ENCODE data around the gene MAN1A2.

DNA sequence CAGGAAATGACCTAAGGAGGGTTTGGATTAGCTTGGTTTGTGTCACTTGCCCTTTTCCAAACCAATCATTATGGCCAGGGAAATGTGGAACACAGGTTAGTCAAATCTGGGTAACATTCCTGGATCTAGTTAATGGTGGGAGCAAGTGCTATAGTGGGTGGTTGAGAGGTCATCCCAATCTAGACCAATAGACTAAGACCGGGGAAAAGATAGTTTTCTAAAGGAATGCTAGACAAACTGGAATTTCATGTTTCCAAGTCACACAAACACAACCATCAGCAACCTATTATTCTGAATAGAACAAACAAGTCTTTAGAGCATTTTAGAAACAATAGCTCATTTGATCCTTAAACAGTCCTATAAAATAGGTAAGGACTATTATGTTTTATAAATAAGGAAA is 4.3 kb upstream of the MAN1A2 start:
- TF ChIP-seq, protein P1, sequence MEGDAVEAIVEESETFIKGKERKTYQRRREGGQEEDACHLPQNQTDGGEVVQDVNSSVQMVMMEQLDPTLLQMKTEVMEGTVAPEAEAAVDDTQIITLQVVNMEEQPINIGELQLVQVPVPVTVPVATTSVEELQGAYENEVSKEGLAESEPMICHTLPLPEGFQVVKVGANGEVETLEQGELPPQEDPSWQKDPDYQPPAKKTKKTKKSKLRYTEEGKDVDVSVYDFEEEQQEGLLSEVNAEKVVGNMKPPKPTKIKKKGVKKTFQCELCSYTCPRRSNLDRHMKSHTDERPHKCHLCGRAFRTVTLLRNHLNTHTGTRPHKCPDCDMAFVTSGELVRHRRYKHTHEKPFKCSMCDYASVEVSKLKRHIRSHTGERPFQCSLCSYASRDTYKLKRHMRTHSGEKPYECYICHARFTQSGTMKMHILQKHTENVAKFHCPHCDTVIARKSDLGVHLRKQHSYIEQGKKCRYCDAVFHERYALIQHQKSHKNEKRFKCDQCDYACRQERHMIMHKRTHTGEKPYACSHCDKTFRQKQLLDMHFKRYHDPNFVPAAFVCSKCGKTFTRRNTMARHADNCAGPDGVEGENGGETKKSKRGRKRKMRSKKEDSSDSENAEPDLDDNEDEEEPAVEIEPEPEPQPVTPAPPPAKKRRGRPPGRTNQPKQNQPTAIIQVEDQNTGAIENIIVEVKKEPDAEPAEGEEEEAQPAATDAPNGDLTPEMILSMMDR (IDR thresholded peaks at IDR 0.05), result no peak
- no peak for TF ChIP-seq POLR2A (IDR thresholded peaks at IDR 0.05)
